GM11168 (cell line): ENCODE measurements around the gene CDH13.

Experiments used
- in situ Hi-C: fragments of 300-500 bp; cut with MboI; formaldehyde crosslinking; loops from one replicate; pipeline ENCODE4 v1.12.0; 2022; ENCODE audit warnings: low sequenced_read_pairs; ENCODE audit not compliant: unreplicated experiment

The CDH13 gene

DNA sequence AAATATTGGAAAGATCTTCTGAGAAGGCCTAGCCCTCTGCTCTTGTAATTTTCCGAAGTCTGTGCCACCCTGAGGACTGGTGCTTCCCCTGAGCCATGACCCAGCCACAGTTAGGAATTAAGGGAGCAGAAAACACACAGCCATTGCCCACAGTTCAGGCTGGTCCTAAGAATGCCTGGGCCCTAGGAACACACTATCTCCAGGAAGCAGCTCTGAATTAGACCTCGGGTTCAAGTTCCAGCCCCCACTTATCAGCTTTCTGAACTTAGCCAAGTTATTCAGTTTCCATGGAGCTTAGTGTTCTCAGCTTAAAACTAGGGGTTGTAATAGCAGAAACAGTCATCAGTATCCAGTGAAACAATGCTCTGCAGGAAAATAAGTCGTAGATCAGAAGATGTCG, 56.0 kb downstream of the CDH13 start:
- in situ Hi-C loops: no loop called here

GRCh38 chr16:82684256-82684655, 57.5 kb downstream of the CDH13 start:
- in situ Hi-C loops: no loop called here

- in situ Hi-C loops: no loop called here
These were observed 58.8 kb downstream of the CDH13 start for GRCh38 chr16:82685526-82685925.

DNA sequence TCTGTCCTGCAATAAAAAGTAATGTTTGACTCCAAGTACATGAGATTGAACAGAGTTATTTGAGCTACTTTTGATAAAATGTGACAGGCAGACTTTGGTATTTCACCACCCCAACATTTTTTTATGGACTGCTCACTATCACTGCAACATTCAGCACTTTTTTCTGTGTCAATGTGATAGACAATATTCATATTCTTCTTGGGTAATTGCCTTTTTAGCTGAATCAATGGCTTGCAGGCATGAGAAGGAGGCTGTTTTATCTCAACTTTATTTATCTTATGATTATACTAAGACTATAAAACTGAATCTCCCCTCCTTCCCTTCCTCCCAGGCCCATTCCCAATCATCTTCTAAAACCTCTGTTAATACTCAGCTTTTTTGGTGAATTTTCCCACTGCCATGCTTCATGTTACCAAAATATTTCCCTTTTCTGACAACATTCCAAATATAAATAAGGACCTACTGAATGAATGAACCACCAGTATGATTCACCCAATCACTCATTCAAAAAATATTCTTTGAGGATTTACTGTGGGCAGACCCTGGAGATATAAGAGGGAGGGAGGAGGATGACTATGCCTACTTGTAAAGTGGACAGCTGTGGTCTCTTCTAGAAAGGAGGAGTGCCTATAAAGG, 67.6 kb downstream of the CDH13 start:
- in situ Hi-C loops: no loop called here

DNA sequence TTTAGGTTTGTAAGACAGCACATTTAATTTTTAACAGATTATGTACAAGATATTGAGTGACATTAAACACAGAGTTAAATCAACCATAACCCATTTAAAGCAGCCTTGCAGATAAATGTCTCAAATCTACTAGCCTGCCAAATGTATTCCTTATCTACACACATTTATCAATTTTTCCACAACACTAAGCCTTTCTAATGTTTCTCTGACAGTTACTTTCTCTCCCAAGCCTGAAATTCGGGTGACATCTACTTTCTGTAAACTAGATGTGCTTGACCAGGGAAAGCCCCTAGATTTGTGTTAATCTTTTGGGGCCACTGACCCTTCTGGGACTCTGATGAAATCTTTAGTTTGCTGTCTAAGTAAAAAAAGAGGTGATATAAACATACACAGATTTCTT, 69.0 kb downstream of the CDH13 start:
- in situ Hi-C loops: no loop called here

DNA sequence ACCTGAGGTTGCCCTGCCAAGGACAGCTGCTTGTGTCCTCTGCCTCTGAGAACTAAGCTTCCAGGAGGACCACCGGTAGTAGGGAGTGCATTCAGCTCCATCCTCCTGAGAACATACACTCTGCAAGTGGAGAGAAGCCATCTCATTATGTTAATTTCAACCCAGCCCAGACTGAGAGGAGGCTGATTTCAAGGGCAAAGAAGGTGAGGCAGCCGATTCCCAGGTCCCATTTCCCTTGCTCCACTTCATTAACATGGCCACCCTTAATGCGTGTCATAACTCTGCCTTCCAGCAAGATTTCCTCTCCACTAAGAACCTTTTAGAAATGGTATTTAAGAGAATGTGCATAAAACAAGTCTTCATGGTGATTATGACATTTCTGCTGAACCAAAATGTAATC, 72.5 kb downstream of the CDH13 start:
- in situ Hi-C loops: no loop called here

DNA sequence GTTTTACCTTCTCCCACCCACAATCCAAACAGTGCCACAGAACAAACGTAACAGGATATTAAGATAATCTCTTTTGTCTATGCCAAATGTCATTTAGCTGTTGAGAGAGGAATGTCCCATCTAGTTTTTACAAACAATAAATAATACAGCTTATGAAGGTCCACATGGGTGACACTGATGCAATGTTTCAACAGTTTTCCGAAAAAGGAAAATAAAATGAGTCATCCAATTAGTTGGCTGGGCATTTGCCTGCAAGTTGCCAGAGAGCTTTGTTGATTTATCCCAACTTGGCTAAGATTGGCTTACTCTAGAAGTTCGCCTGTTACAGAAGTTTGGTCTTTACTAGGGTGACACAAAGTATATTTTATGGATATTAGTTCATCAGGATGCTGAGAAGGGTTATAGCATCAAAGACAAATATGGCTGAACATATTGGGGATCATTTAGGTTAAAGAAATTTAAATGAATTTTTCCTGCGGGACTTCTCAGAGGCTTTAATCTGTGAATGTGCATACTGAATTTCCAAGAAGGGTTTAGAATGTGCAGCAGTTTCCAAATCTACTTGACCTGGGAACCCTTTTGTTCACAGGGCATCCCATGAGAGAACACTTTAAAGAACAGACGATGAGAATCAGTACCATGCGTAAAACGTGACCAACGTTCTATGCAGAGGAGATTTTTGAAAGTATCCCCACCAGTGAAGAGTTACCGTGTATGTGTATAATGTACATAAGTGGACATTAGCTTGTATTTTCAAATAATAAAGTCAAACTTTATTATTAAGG, 73.1 kb downstream of the CDH13 start:
- in situ Hi-C loops: no loop called here

DNA sequence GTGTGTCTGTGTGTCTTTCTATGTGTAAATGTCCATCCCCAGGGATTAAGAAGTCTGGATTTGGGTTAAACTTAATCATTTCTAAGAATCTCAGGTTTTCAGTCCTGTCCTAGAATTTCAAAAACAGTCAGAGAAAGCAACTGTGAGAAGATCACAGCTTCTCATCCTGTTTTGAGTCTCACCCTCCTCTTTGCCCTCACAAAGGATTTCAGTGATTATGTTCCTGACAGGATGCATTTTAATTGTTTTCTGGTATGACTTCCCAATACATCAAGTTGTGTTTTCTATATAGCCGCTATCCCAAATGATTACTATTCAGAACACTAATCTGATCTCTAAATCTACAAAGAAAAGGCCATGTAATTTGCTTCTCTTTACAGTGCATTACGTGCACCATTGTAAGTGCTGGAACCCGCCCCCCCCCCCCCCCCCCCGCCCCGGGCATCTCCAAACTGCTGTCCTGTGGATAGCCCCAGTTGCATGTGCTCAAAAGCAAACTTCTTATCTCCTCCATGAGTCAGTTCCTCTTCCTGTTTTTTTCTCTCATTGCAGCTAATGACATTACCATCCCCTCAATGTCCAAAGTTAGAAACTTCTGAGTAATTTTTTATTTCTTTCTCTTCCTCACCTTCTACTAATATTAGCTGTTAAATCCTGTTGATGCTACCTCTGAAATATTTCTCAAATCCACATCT, 73.9 kb downstream of the CDH13 start:
- in situ Hi-C loops: no loop called here

DNA sequence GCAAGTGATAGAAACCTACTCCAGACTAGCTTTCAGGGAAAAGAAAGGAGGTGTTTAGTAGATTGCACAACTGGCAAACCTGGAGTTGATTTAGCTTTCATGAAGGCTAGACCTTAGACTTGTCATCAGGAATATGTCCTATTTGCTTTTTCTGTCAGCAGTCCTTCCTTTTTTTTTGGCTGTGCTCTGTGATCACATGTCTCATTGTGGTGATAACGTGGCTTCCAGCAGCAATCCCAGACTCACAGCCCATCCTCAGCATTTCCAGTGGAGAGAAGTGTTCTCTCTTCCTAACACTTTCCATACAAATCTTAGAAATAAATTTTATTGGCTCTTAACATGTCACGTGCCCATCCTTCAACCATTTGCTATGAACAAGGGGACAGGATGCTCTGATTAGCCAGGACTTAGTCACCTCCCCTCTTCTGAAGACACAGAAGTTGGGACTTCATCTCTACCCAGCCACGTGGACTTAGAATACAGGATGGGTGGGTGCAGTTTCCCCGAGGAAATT, 74.7 kb downstream of the CDH13 start:
- in situ Hi-C loops: no loop called here

- in situ Hi-C loops: no loop called here
These were observed 76.4 kb downstream of the CDH13 start for GRCh38 chr16:82703161-82703560.

DNA sequence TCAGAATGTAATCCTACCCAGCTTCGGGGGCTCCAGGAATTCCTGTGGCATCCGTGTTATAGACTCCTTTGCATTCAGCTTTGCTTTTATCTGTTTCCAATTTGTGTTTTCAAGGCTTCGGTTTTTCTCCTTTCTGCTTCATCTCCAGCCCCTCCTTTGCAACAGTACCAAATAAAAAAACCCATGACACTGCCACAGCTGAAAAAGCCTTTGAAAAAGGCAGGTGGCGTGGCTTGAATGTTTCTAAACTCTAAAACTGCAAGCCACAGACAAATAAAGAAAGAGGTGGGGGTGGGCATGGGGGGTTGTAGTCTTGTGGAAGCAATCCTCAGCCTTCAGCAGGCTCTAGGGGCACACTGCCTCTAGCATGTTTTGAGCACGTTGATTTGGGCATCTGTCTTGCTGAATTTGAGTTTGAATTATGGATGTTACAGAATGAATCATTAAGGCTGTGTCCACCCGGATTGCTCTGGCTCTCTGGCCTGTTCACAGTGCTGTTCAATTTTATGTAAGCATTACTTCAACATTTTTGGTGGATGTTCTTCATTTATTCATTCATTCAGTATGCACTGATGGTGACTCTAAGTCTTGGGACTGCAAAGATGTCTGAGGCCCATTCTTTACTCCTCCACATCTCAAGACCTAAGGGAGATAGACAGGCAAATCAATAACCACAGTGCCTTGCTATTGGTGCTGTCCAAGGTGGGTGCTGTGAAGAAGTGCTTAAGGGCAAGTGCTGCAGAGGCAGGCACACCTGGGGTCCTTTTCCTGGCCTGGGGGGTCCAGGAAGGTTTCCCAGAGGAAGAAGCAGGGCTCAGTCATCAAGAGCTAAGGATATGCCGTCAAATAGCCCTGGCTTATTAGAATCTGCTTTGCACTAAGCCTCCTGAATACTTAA, 77.4 kb downstream of the CDH13 start:
- in situ Hi-C loops: no loop called here

DNA sequence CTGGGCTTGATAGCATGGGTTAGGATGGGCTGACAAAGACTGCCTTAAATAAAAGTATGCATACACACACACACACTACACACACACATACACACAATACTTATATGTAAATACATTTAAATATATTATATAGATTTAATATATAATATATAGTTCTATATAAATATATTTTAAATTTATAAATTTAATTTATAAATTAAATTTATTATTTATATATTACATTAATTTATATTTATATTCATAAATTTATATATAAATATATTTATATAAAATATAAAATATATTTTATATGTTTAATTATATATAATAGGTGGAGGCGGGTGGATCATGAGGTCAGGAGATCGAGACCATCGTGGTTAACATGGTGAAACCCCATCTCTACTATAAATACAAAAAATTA, 83.2 kb downstream of the CDH13 start:
- in situ Hi-C loops: no loop called here

GRCh38 chr16:82713778-82714177, 87.0 kb downstream of the CDH13 start:
- in situ Hi-C loops: no loop called here

DNA sequence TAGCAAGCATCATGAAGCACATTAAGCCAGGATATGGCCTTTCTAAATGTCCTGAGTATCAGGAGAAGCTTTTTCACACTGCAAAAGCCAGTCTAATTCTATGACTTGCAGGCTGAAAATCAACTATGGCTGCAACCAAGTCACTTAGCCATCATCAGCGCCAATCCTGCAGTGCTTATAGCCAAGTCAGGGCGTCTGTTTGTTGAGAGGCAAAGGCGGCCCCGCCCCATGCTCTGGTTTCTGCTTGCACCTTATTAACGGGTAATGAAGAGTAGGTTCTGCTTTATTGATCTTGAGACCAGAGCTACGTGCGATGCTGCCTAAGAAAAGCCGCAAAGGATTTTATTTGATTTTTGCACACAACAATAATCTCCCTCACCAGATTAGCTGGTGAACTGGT, 88.4 kb downstream of the CDH13 start:
- in situ Hi-C loops: no loop called here

- in situ Hi-C loops: no loop called here
These were observed 89.1 kb downstream of the CDH13 start for GRCh38 chr16:82715833-82716232.

GRCh38 chr16:82716361-82716855, 89.6 kb downstream of the CDH13 start:
- in situ Hi-C loops: no loop called here

DNA sequence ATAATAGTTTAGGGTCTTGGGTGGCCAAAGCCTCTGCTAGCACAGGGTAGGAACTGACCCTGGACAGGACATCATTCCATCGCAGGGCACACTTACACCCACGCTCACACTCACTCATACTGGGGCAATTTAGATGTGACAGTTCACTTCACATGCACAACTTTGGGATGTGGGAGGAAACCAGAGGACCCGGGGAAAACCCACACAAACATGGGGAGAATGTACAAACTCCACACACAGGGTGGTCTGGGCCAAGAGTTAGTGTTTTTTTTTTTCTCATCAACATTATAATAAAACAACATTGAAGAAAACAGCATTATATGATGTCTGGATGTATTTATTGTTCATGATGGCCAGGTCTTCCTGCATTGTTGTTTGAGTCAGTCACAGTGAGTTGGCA, 93.6 kb downstream of the CDH13 start:
- in situ Hi-C loops: no loop called here

GRCh38 chr16:82726306-82726705, 99.5 kb downstream of the CDH13 start:
- in situ Hi-C loops: no loop called here

DNA sequence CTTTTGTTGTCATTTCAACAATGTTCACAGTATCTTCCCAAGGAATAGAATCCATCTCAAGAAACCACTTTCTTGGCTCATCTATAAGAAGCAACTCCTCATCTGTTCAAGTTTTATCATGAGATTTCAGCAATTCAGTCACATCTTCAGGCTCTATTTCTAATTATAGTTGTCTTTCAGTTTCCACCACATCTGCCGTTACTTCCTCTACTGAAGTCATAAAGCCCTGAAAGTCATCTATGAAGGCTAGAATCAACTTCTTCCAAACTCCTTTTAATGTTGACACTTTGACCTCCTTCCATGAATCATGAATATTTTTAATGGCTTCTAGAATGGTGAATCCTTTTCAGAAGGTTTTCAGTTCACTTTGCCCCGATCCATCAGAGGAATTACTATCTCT, 102.1 kb downstream of the CDH13 start:
- in situ Hi-C loops: no loop called here

DNA sequence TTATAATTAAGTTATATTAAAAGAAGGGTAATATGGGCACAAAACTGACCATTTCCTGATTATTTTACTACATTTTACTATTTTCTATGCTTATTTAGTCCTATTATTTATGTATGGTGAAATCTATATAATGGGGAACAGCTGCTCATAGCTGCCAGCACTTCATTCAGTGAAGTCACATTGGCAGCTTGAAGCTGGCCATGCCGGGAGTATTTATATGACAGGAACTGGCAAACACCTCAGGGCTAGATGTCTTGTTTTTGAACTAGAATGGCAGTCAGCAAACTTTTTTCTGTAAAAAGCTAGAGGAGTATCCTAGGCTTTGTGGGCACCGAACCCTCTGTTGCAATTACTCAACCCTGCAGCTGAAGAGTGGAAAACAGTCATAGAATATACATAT, 104.1 kb downstream of the CDH13 start:
- in situ Hi-C loops: no loop called here
